ENCODE data around the gene TENM3.

Gene TENM3

DNA sequence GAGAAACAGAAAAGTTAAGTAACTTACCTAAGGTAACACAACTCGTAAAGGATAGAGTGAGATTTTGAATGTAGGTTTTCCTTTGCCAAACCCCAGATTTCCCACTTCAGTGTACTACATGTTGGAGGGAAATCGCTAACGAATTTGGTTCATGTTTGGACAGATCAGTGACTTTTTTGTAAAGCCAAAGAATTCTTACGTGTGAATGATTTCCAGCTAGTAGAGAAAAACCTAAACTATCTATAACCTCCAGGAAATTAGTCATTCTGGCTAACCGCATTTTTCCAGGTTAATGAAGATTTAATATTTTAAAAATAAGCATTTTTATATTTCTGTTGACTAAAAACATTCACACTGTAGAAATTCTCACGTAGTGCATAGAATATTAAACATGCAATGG is 7.2 kb downstream of the TENM3 start:
- H3K9me3 Mint-ChIP-seq = peaks cover 8% of the 10 kb centered on the region in 2 donors
- no peaks in the 10 kb centered on the region for H3K4me1 Mint-ChIP-seq (ENCODE audit: low read depth in 2 of 2)
- DNase-seq = no peak
- H3K4me3 Mint-ChIP-seq = no peak overlapping the region
- no peak overlapping the region for H3K27ac Mint-ChIP-seq
- no peaks in the 10 kb centered on the region for H3K36me3 Mint-ChIP-seq (ENCODE audit: insufficient read depth)
- no peak for ATAC-seq (replicated peaks)
- H3K27me3 Mint-ChIP-seq = no peaks in the 10 kb centered on the region

DNA sequence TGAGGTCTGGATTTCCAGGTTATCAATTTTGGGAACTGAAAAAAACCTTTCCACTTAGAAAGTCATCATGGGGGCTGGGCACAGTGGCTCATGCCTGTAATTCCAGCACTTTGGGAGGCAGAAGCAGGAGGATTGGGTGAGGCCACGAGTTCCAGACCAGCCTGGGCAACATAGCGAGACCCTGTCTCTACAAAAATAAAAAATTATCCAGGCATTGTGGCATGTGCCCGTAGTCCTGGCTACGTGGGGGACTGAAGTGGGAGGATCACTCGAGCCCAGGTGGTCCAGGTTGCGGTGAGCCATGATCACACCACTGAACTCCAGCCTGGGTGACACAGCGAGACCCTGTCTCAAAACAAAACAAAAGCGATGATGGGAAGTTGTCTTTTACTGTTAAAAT is 7.9 kb downstream of the TENM3 start:
- peaks cover 8 to 9% of the 10 kb centered on the region in 2 donors for H3K9me3 Mint-ChIP-seq
- H3K27ac Mint-ChIP-seq = no peak overlapping the region
- no peaks in the 10 kb centered on the region for H3K36me3 Mint-ChIP-seq (ENCODE audit: insufficient read depth)
- no peaks in the 10 kb centered on the region for H3K4me1 Mint-ChIP-seq (ENCODE audit: low read depth in 2 of 2)
- ATAC-seq (replicated peaks) (no peak), DNase-seq (no peak)
- no peak overlapping the region for H3K4me3 Mint-ChIP-seq
- H3K27me3 Mint-ChIP-seq = no peaks in the 10 kb centered on the region

DNA sequence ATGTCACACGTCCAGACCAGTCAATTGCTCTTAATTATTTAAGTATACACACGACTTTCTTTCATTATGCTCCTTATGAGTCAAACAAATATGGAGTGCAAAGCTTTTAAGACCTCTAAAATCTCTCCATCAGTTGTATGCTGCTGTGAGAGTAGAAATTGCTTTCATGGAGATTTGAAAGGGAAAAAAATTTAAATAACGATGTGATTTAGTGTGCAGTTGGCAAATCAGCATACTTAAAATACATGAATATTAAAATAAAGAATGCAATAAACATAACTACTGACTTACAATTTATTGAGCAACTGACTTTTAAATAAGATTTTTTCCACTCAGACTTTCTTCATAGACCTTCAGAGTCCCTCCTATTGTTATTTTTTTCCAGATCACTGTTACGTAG is 9.0 kb downstream of the TENM3 start:
- Mint-ChIP-seq H3K27ac (no peak overlapping the region), H3K4me3 (no peak overlapping the region), H3K27me3 (no peaks in the 10 kb centered on the region), H3K9me3 (peaks cover 4% of the 10 kb centered on the region in 2 donors), H3K36me3 (ENCODE audit: insufficient read depth) (no peaks in the 10 kb centered on the region), H3K4me1 (ENCODE audit: low read depth in 2 of 2) (no peaks in the 10 kb centered on the region)
- no peak for ATAC-seq (replicated peaks)
- no peak for DNase-seq

DNA sequence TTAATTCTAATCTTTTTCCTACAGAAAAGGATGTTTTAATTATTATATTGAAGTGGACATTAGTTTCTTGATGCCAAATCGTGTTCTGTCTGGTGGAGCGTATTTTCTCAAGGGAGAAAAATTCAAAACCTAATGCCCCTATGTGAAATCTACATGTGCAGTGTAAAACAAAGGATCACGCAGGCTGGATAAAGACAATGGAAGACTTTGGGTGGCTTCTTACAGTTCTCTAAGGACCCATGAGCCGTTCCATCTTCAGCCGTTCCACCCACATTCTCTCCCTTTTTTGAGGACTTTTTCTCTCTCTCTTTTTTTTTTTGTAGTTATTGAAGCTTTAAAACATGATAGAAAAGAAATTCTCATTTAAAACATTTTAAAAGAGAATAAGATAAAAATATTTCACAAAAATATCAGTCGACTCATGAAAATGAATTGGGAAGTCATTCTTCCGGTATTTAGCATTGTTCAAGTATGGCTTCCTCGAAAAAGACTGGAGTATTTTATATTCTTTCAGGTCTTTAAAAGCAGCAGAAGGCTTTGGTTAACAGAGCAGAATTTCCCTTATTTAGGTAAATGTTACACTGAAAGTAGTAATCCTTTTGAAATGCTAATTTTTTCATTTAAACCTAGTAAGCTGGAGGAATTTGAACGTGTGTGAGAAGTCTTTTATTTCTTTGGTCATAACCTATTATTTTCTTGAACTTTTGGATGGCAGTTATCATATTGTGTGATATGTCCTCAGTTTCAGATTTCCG is 11.0 kb downstream of the TENM3 start:
- DNase-seq = no peak
- ATAC-seq (replicated peaks) = no peak
- H3K9me3 Mint-ChIP-seq = peaks cover 5 to 7% of the 10 kb centered on the region in 2 donors
- no peak overlapping the region for H3K27ac Mint-ChIP-seq
- no peaks in the 10 kb centered on the region for H3K36me3 Mint-ChIP-seq (ENCODE audit: insufficient read depth)
- no peak overlapping the region for H3K4me3 Mint-ChIP-seq
- no peaks in the 10 kb centered on the region for H3K27me3 Mint-ChIP-seq
- no peaks in the 10 kb centered on the region for H3K4me1 Mint-ChIP-seq (ENCODE audit: low read depth in 2 of 2)

DNA sequence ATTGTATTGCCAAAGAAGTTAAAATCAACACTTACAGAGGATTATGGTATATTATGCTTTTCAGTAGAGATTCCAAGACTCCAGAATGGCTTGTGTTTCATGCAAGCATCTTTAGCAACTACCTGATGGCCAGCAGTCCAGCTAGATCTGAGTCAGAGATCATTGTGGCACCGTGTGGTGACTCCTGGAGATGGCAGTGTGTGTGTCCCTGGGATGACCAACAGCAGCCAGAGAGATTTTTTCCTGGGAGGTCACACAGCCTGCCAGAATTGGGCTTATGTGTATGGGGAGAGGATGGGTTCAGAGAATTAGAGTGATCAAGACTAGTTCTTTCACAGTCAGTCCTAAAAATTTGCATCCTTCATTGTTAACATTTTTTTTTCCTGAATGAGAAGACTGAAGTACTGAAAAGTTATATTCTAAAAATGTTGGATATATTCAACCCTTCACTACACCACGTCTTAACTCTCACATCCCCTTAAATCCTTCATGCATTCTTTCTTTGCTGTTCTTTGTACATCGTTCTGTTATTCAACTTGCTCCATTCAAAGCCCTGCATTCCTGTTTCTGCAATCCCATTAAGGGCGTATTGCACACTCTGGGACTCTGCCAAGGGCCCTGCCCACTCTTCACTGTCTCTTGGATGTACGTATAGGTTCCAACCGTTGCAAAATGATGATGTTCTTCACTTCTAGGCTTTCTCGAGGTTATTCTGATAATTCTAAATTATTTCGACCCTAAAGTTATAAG is 12.4 kb downstream of the TENM3 start:
- H3K36me3 Mint-ChIP-seq (ENCODE audit: insufficient read depth) = no peaks in the 10 kb centered on the region
- no peak overlapping the region for H3K27ac Mint-ChIP-seq
- ATAC-seq (replicated peaks) (no peak), DNase-seq (no peak)
- H3K27me3 Mint-ChIP-seq = no peaks in the 10 kb centered on the region
- H3K4me1 Mint-ChIP-seq (ENCODE audit: low read depth in 2 of 2) = no peaks in the 10 kb centered on the region
- H3K4me3 Mint-ChIP-seq = no peak overlapping the region
- H3K9me3 Mint-ChIP-seq = peaks cover 5 to 7% of the 10 kb centered on the region in 2 donors

DNA sequence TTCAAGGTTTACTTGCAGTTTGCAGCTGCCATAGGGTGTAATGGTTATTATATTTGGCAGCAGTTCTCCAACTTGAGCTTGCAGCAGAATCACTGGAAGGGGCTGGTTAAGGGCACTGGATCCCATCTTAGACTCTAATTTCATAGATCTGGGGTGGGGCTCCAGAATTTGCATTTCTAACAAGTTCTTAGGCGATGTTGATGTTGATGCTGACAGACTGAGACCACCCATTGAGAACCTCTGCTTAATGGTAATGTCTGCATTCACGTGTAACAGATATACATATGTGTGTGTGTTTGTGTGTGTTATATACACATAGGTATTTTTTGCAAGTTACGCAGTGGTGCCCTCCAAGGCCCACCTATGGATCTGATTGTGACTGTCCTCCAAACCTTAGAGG is 13.8 kb downstream of the TENM3 start:
- no peaks in the 10 kb centered on the region for H3K27me3 Mint-ChIP-seq
- no peak overlapping the region for H3K27ac Mint-ChIP-seq

DNA sequence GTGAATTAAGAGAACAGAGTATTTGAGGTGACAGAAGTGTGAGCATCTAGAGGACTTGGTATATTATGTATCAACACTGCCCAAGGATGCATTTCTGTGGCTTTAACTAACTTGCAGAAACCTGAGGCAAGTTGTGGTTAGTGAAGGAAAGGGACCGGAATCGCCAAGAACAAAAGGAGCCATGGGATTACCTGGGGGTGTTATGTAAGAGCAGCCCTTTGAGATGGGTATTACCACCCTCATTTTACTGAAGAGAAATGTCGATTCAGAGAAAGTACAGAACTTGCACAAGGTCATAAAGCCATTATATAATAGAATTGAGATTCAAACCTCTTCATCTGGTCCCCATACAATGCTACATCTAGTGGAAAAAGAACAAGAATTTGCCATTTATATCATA is 14.3 kb downstream of the TENM3 start:
- H3K27ac Mint-ChIP-seq = no peak overlapping the region
- no peak for ATAC-seq (replicated peaks)
- H3K27me3 Mint-ChIP-seq = no peaks in the 10 kb centered on the region
- no peak overlapping the region for H3K4me3 Mint-ChIP-seq
- H3K4me1 Mint-ChIP-seq (ENCODE audit: low read depth in 2 of 2) = no peaks in the 10 kb centered on the region
- H3K36me3 Mint-ChIP-seq (ENCODE audit: insufficient read depth) = no peaks in the 10 kb centered on the region
- no peak for DNase-seq
- H3K9me3 Mint-ChIP-seq = peaks cover 5 to 7% of the 10 kb centered on the region in 2 donors

More for the DNA sequence above, 13.8 kb downstream of the TENM3 start:
- DNase-seq = no peak
- no peaks in the 10 kb centered on the region for H3K4me1 Mint-ChIP-seq (ENCODE audit: low read depth in 2 of 2)
- H3K36me3 Mint-ChIP-seq (ENCODE audit: insufficient read depth) = no peaks in the 10 kb centered on the region
- H3K4me3 Mint-ChIP-seq = no peak overlapping the region
- ATAC-seq (replicated peaks) = no peak
- peaks cover 5 to 7% of the 10 kb centered on the region in 2 donors for H3K9me3 Mint-ChIP-seq

DNA sequence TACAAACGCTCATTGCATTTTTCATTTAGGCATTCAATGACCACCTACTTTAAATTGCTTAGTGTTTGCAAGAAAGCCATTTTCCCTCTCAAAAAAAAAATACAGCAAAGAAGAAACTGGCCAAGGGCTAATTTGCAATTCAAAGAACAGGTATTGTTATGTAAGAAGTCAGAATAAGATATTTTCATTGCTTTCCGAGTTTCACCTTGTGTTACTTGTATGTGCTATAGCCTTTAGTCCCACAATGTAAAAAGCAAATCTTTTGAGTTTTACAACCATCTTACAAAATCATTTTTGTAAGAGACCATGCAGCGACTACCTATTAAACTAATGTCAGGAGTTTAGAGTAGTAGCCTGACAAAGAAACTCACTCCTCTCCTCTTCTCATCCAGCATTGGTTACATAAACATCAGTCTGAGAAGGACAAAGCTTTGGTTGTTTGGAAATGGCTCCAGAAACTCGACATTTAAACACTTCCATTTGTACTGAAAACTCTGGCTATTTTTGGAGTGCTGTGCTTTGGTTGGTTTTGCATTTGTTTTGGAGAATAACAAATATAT is 15.3 kb downstream of the TENM3 start:
- H3K9me3 Mint-ChIP-seq = peaks cover 5 to 7% of the 10 kb centered on the region in 2 donors
- H3K27me3 Mint-ChIP-seq = no peaks in the 10 kb centered on the region
- H3K36me3 Mint-ChIP-seq (ENCODE audit: insufficient read depth) = no peaks in the 10 kb centered on the region
- H3K4me3 Mint-ChIP-seq = no peak overlapping the region
- no peak for DNase-seq
- ATAC-seq (replicated peaks) = no peak
- no peaks in the 10 kb centered on the region for H3K4me1 Mint-ChIP-seq (ENCODE audit: low read depth in 2 of 2)
- no peak overlapping the region for H3K27ac Mint-ChIP-seq

DNA sequence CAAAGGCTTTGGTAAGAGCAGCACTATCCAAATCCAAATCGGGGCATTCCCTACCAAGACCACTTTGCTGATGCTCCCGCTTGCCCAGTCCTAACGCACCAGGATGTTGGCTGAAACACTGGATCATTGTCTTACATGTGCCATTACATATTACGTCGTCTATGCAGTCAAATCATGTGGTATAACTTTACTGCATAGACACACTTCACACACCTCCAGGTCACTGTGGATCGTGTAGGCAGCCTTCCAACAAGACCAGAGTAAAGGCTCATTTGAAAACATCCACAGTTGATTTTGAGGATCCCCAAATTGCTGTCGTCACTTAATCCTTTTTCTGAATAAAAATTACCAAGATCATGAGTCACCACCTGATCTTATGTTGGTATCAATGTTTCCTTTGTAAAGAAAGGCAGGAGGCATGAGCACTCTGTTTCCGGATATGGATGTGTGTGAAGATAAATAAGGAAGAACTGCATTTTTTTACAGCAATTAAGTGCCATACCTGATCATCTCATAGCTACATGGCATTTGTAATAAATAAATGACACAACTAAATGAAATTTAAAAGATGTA is 18.5 kb downstream of the TENM3 start:
- Mint-ChIP-seq H3K4me1 (ENCODE audit: low read depth in 2 of 2) (no peaks in the 10 kb centered on the region), H3K27me3 (no peaks in the 10 kb centered on the region), H3K27ac (no peak overlapping the region), H3K9me3 (peaks cover 2 to 7% of the 10 kb centered on the region in 2 donors), H3K4me3 (no peak overlapping the region), H3K36me3 (ENCODE audit: insufficient read depth) (no peaks in the 10 kb centered on the region)
- ATAC-seq (replicated peaks) (no peak), DNase-seq (no peak)

DNA sequence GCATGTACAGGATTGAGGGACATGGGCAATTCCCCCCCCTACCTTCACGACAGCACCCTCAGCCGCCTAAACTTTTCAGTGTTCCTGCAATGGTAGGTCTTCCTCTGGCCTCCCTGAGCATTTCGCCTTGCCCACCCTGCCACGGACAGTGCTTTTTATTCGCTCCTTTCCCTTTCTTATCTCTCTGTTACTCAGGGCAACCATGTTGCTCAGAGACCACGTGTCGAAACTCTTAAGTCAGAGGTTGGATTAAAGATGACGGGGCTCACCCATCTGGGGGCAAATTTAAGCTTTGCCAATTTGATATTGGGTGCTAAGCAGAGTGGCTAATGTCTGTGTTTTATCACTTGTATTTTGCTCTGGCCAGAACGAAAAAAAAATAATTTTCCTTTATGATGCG is 20.4 kb downstream of the TENM3 start:
- DNase-seq (no peak), ATAC-seq (replicated peaks) (no peak)
- Mint-ChIP-seq H3K27me3 (no peaks in the 10 kb centered on the region), H3K36me3 (ENCODE audit: insufficient read depth) (no peaks in the 10 kb centered on the region), H3K9me3 (no peaks in the 10 kb centered on the region), H3K4me3 (no peak overlapping the region), H3K4me1 (ENCODE audit: low read depth in 2 of 2) (no peaks in the 10 kb centered on the region), H3K27ac (no peak overlapping the region)

DNA sequence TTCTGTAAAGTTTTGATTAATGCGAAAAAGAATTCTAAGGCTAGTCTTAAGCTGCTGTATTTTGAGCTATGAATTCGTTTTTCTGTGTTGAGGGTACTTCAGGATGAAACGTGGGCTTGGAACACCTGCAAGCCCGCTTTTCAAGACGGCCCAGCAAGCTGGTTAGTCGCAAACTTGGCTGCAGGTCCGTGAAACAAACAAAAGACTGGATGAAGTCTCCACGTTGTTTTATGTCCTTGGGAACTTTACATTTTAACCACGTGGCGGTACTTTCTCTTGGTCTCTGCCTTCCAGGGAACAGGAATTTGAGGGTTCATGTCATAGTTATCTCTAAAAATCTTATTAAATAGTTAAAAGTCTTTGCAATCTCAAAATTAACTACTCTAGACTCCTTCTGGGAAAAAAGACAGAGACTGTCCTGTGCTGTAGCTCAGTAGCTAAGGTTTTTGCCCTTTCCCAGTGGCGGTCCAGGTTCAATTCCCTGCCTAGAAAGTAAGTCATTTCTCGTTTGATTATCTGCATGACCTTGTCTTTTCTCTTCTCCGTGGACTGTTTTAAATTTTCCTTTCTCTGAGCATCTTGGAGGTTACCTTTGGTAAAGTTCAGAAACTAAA is 21.0 kb downstream of the TENM3 start:
- Mint-ChIP-seq H3K27ac (no peak overlapping the region), H3K4me1 (ENCODE audit: low read depth in 2 of 2) (no peaks in the 10 kb centered on the region), H3K36me3 (ENCODE audit: insufficient read depth) (no peaks in the 10 kb centered on the region), H3K4me3 (no peak overlapping the region), H3K27me3 (no peaks in the 10 kb centered on the region), H3K9me3 (peaks cover 0 to 2% of the 10 kb centered on the region in 2 donors)
- DNase-seq (no peak), ATAC-seq (replicated peaks) (no peak)

DNA sequence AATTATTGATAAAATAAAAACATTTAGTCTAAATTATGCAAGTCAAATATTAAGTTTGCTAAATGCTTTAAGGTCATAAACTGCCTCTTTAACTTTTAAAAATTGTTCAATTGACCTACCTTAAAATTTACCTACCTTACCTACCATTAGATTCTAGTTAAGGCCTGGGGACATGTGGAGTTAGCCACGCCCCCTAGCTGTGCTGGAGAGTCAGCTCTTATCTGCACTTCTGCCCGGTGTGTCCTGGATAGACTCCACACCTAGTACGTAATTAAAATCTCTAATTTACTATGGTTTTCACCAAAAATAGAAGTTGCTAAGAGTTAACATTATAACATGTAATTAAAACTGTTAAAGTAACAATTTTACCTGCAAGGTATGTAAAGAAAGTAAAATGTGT is 22.7 kb downstream of the TENM3 start:
- Mint-ChIP-seq H3K27ac (no peak overlapping the region), H3K27me3 (no peaks in the 10 kb centered on the region), H3K36me3 (ENCODE audit: insufficient read depth) (no peaks in the 10 kb centered on the region), H3K4me1 (ENCODE audit: low read depth in 2 of 2) (no peaks in the 10 kb centered on the region), H3K9me3 (peaks cover 0 to 2% of the 10 kb centered on the region in 2 donors), H3K4me3 (no peak overlapping the region)
- no peak for DNase-seq
- no peak for ATAC-seq (replicated peaks)

DNA sequence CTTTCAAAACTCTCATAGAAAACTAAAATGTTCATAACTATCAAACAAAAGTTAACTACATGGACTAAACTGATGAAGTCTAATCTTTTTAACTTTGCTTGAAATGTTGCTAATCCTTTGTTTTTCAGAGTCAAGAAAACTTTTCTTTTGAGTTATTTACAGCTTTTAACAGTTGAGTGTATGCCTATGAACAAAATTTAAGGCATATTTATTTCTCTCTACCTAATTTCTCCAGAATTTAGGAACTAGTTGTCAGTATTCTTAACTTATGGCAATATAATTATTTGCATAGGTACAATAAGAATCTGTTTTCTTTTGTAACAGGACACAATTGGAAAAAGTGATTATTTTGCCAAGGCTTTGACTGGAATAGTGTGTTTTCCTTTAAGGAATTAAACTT is 23.8 kb downstream of the TENM3 start:
- no peaks in the 10 kb centered on the region for H3K27me3 Mint-ChIP-seq
- DNase-seq = no peak

More for the DNA sequence above, 23.8 kb downstream of the TENM3 start:
- Mint-ChIP-seq H3K27ac (no peak overlapping the region), H3K4me1 (ENCODE audit: low read depth in 2 of 2) (no peaks in the 10 kb centered on the region), H3K9me3 (peaks cover 0 to 2% of the 10 kb centered on the region in 2 donors), H3K4me3 (no peak overlapping the region), H3K36me3 (ENCODE audit: insufficient read depth) (no peaks in the 10 kb centered on the region)
- ATAC-seq (replicated peaks) = no peak
